ENCODE measurements around the gene SPATA13. TPM values are rescaled to one million over a fixed set of nuclear protein-coding genes. Genes with fewer than 3 reads are reported as not detected.

SPATA13 gene
- total RNA-seq, 3 donors from 2014 or later (not counting 1 experiment from before 2014, with no cell fraction given): 108 to 141 (median 141) TPM

- no peaks in the 10 kb centered on the region for H3K9me3 ChIP-seq (ENCODE audit: control insufficient read depth, insufficient read depth, low read length)
- DNase-seq (no peak), ATAC-seq (no peak)
- no peaks in the 10 kb centered on the region for H3K27me3 ChIP-seq (ENCODE audit: control insufficient read depth, insufficient read depth, low read length)
- no peaks in the 10 kb centered on the region for H3K36me3 ChIP-seq (ENCODE audit: control insufficient read depth, insufficient read depth, low read length)
- intact Hi-C loops (cut with micrococcal nuclease): no loop called here
- Mint-ChIP-seq H3K4me1 (peaks cover 0 to 9% of the 10 kb centered on the region in 2 donors), H3K36me3 (no peaks in the 10 kb centered on the region), H3K9me3 (no peaks in the 10 kb centered on the region), H3K27ac (no peak overlapping the region), H3K27me3 (ENCODE audit: low read depth in 2 of 2) (peaks cover 3 to 13% of the 10 kb centered on the region in 2 donors), H3K4me3 (no peak overlapping the region)
- TF ChIP-seq, protein P1, sequence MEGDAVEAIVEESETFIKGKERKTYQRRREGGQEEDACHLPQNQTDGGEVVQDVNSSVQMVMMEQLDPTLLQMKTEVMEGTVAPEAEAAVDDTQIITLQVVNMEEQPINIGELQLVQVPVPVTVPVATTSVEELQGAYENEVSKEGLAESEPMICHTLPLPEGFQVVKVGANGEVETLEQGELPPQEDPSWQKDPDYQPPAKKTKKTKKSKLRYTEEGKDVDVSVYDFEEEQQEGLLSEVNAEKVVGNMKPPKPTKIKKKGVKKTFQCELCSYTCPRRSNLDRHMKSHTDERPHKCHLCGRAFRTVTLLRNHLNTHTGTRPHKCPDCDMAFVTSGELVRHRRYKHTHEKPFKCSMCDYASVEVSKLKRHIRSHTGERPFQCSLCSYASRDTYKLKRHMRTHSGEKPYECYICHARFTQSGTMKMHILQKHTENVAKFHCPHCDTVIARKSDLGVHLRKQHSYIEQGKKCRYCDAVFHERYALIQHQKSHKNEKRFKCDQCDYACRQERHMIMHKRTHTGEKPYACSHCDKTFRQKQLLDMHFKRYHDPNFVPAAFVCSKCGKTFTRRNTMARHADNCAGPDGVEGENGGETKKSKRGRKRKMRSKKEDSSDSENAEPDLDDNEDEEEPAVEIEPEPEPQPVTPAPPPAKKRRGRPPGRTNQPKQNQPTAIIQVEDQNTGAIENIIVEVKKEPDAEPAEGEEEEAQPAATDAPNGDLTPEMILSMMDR (IDR thresholded peaks at IDR 0.05): no peak
- 89% methylated on average over 5 of the region's 6 CpGs for WGBS (ENCODE audit: insufficient coverage)
- H3K27ac ChIP-seq (ENCODE audit: low read length): no peak overlapping the region
- no peak overlapping the region for H3K4me3 ChIP-seq (ENCODE audit: low read length)
- peaks cover 3% of the 10 kb centered on the region for H3K4me1 ChIP-seq (ENCODE audit: control insufficient read depth, insufficient read depth, low read length)
These were observed 7.3 kb downstream of the SPATA13 start for GRCh38 chr13:24167666-24168391.

DNA sequence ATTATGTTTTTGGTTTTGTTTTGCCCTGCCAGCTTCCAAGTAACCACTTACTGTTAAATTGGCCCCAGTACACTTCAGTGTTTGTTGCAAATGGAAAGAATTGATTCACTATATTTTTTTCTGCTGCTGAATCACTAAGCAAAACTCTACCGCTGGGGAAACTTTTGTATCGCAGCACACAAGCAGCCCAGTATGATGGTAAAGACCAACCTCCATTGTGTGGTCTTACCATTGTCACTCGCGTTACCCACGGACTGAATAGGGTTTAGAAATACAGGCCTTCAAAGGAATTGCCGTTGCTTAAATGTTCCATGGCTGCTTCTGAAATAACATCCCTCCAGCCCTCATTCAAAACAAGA is 7.9 kb downstream of the SPATA13 start:
- Histone ChIP-seq H3K36me3 (ENCODE audit: control insufficient read depth, insufficient read depth, low read length) (no peaks in the 10 kb centered on the region), H3K4me3 (ENCODE audit: low read length) (no peak overlapping the region), H3K27ac (ENCODE audit: low read length) (no peak overlapping the region), H3K27me3 (ENCODE audit: control insufficient read depth, insufficient read depth, low read length) (no peaks in the 10 kb centered on the region), H3K4me1 (ENCODE audit: control insufficient read depth, insufficient read depth, low read length) (peaks cover 3% of the 10 kb centered on the region), H3K9me3 (ENCODE audit: control insufficient read depth, insufficient read depth, low read length) (no peaks in the 10 kb centered on the region)
- peaks cover 3 to 13% of the 10 kb centered on the region in 2 donors for H3K27me3 Mint-ChIP-seq (ENCODE audit: low read depth in 2 of 2)
- no peak overlapping the region for H3K27ac Mint-ChIP-seq
- no peaks in the 10 kb centered on the region for H3K9me3 Mint-ChIP-seq
- no peak overlapping the region for H3K4me3 Mint-ChIP-seq
- TF ChIP-seq, protein P1 (IDR thresholded peaks at IDR 0.05): no peak
- DNase-seq (no peak), ATAC-seq (no peak)
- H3K4me1 Mint-ChIP-seq: peaks cover 0 to 9% of the 10 kb centered on the region in 2 donors
- no peaks in the 10 kb centered on the region for H3K36me3 Mint-ChIP-seq
- intact Hi-C loops (cut with micrococcal nuclease): no loop called here
- 32% methylated on average over 5 of the region's 6 CpGs for WGBS (ENCODE audit: insufficient coverage)

DNA sequence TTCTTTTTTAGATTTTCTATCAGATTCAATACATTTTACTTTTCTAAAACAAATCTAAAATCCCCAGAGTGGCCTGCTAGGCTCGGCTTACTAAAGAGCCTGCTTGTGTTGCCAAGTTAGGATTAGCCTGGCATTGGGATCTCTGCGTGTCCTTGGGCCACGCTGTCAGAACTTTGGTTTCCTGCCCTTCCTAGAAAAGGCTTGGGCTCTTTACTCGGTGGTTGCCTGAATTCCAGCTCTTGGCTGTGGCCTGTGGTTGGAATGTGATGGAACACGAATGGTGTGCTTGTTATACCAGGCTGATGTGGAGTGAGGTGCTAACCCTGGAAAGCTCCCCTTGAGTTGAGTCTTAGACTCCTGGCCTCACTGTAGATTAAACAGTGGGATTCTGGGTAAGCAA is 8.5 kb downstream of the SPATA13 start:
- Histone ChIP-seq H3K36me3 (ENCODE audit: control insufficient read depth, insufficient read depth, low read length) (no peaks in the 10 kb centered on the region), H3K27ac (ENCODE audit: low read length) (no peak overlapping the region), H3K4me3 (ENCODE audit: low read length) (no peak overlapping the region), H3K4me1 (ENCODE audit: control insufficient read depth, insufficient read depth, low read length) (peaks cover 3% of the 10 kb centered on the region), H3K27me3 (ENCODE audit: control insufficient read depth, insufficient read depth, low read length) (no peaks in the 10 kb centered on the region), H3K9me3 (ENCODE audit: control insufficient read depth, insufficient read depth, low read length) (no peaks in the 10 kb centered on the region)
- Mint-ChIP-seq H3K4me3 (no peak overlapping the region), H3K27me3 (ENCODE audit: low read depth in 2 of 2) (peaks cover 3 to 7% of the 10 kb centered on the region in 2 donors), H3K36me3 (no peaks in the 10 kb centered on the region), H3K4me1 (peaks cover 0 to 9% of the 10 kb centered on the region in 2 donors), H3K9me3 (no peaks in the 10 kb centered on the region), H3K27ac (no peak overlapping the region)
- 95% methylated on average over 5 of the region's 5 CpGs for WGBS (ENCODE audit: insufficient coverage)
- intact Hi-C loops (cut with micrococcal nuclease): no loop called here
- TF ChIP-seq, protein P1 (IDR thresholded peaks at IDR 0.05): no peak
- ATAC-seq (no peak), DNase-seq (no peak)

DNA sequence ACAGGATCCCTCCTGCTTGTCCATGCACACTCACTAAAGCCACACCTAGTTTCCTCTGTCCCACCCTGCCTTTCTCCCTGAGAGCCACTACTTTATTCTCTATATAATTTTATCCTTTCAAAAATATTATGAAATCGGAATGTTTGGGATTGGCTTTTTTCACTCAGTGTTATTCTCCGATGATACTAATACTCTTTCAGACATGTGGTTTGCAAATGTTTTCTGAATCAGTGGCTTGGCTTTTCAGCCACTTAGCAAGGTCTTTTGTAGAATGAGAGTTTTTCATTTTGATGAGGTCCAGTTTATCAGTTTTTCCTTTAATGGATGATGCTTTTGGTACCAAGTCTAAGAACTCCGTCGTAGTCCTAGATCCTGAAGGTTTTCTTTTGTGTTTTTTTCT is 11.6 kb downstream of the SPATA13 start:
- ATAC-seq (no peak), DNase-seq (no peak)
- intact Hi-C loops (cut with micrococcal nuclease): no loop called here
- Mint-ChIP-seq H3K4me3 (no peak overlapping the region), H3K9me3 (no peaks in the 10 kb centered on the region), H3K27ac (no peak overlapping the region), H3K27me3 (ENCODE audit: low read depth in 2 of 2) (peaks cover 0 to 7% of the 10 kb centered on the region in 2 donors), H3K36me3 (no peaks in the 10 kb centered on the region), H3K4me1 (no peaks in the 10 kb centered on the region)
- H3K36me3 ChIP-seq (ENCODE audit: control insufficient read depth, insufficient read depth, low read length): no peaks in the 10 kb centered on the region
- 99% methylated on average over 4 of the region's 4 CpGs for WGBS (ENCODE audit: insufficient coverage)
- no peak overlapping the region for H3K4me3 ChIP-seq (ENCODE audit: low read length)
- no peak overlapping the region for H3K27ac ChIP-seq (ENCODE audit: low read length)
- H3K9me3 ChIP-seq (ENCODE audit: control insufficient read depth, insufficient read depth, low read length): no peaks in the 10 kb centered on the region
- H3K4me1 ChIP-seq (ENCODE audit: control insufficient read depth, insufficient read depth, low read length): no peaks in the 10 kb centered on the region
- TF ChIP-seq, protein P1 (IDR thresholded peaks at IDR 0.05): no peak
- H3K27me3 ChIP-seq (ENCODE audit: control insufficient read depth, insufficient read depth, low read length): no peaks in the 10 kb centered on the region

All from natural killer cell (primary cell).